GM12878 (cell line): ENCODE data around the gene N4BP2L2. TPM values are rescaled to one million over a fixed set of nuclear protein-coding genes. Genes with fewer than 3 reads are reported as not detected.

Experiments used
- ATAC-seq: fragments of 200-7000 bp; cut with Tn5 transposase; 3 replicates; pipeline ENCODE4 v1.9.1; 2020; ENCODE audit warnings: mild to moderate bottlenecking, moderate library complexity
- BruUV-seq: library from RNA; stranded (reverse); fragments of 400-500 nt; replicated peaks from 2 replicates; lab custom pipeline; 2021; lab: Mats Ljungman, UMichigan
- CTCF ChIA-PET: fragments of 300-600 bp; sonication (Branson Sonifier 250); formaldehyde crosslinking; extraction: SDS; loops from one replicate; lab custom pipeline; 2021; ENCODE audit warnings: inconsistent platforms; lab: Yijun Ruan, JAX
- POLR2A ChIA-PET: fragments of 350-600 bp; formaldehyde crosslinking; extraction: SDS; loops from one replicate; lab custom pipeline; 2021; ENCODE audit warnings: inconsistent platforms; lab: Charles Lee
- RAD21 ChIA-PET: fragments of 300-600 bp; sonication (Branson Sonifier 250); formaldehyde crosslinking; loops from one replicate; lab custom pipeline; 2023; ENCODE audit warnings: antibody characterized with exemption; ENCODE audit not compliant: unreplicated experiment; lab: Charles Lee
- SMC1A ChIA-PET: fragments of 300-600 bp; sonication (Branson Sonifier 250); formaldehyde crosslinking; loops from one replicate; lab custom pipeline; 2023; ENCODE audit not compliant: unreplicated experiment, uncharacterized antibody; lab: Charles Lee
- DNase-seq: peaks from one replicate; pipeline ENCODE4 v3.0.0-alpha.2; 2011; ENCODE audit warnings: low read depth, low spot score
- FAIRE-seq: peaks from 3 replicates; lab custom pipeline; 2011; peaks lifted over from hg19 to GRCh38; lab: Jason Lieb, UNC
- H2AFZ ChIP-seq: 2 replicates; pipeline ENCODE4 v1.6.0; 2011; ENCODE audit warnings: low read depth, low read length, control low read depth; ENCODE audit not compliant: control insufficient read depth
- H3K27ac ChIP-seq: 2 replicates; pipeline ENCODE4 v1.5.1; 2011; ENCODE audit warnings: control low read depth; ENCODE audit not compliant: control insufficient read depth, insufficient read depth
- H3K27me3 ChIP-seq, 2 experiments: replicated peaks in 1 of 2; 2 replicates each; pipeline versions ENCODE4 v1.6.0 to v1.6.1; 2011; ENCODE audit warnings: low read length in 1 of 2; ENCODE audit not compliant: control insufficient read depth in 2 of 2, insufficient read depth in 2 of 2
- H3K36me3 ChIP-seq, 2 experiments: 2 replicates each; pipeline ENCODE4 v1.5.1; 2011; ENCODE audit warnings: low read length in 1 of 2; ENCODE audit not compliant: control insufficient read depth in 2 of 2, insufficient read depth in 2 of 2
- H3K4me1 ChIP-seq: 2 replicates; pipeline ENCODE4 v1.6.1; 2011; ENCODE audit warnings: mild to moderate bottlenecking, low read length, moderate library complexity, mixed read lengths; ENCODE audit not compliant: control insufficient read depth, insufficient read depth
- H3K4me2 ChIP-seq: 2 replicates; pipeline ENCODE4 v1.6.0; 2011; ENCODE audit warnings: control low read depth; ENCODE audit not compliant: control insufficient read depth, insufficient read depth
- H3K4me3 ChIP-seq: fragments of 200-600 bp; sonication (generic); 2 replicates; pipeline ENCODE4 v1.5.1; 2016
- H3K79me2 ChIP-seq: 2 replicates; pipeline ENCODE4 v1.6.0; 2011; ENCODE audit warnings: low read length; ENCODE audit not compliant: control insufficient read depth, insufficient read depth
- H3K9ac ChIP-seq: 2 replicates; pipeline ENCODE4 v1.8.0; 2011; ENCODE audit warnings: low read length, control low read depth, mixed read lengths; ENCODE audit not compliant: control insufficient read depth, insufficient read depth
- H3K9me3 ChIP-seq: replicated peaks from 3 replicates; pipeline ENCODE4 v1.5.1; 2011; ENCODE audit warnings: mild to moderate bottlenecking, low read length; ENCODE audit not compliant: control insufficient read depth, insufficient read depth
- H4K20me1 ChIP-seq: 2 replicates; pipeline ENCODE4 v1.6.0; 2011; ENCODE audit not compliant: control insufficient read depth, insufficient read depth
- BCLAF1 ChIP-seq: fragments of 450-650 bp; IDR thresholded peaks from 2 replicates; pipeline ENCODE4 v1.6.1; 2017; ENCODE audit warnings: antibody characterized with exemption, mild to moderate bottlenecking, moderate library complexity
- CBX3 ChIP-seq: fragments of 200-600 bp; sonication (generic); IDR thresholded peaks from 2 replicates; pipeline ENCODE4 v1.6.1; 2016; ENCODE audit warnings: low read depth, borderline replicate concordance
- E2F4 ChIP-seq: IDR thresholded peaks from 2 replicates; pipeline ENCODE4 v1.6.1; 2012; ENCODE audit warnings: low read depth, low read length, improper control_type of control experiment
- ETV6 ChIP-seq, 2 experiments: fragments of 450-650 bp in 1 of 2; IDR thresholded peaks in 1 of 2; conservative IDR thresholded peaks in 1 of 2; 2 replicates each; pipeline ENCODE4 v1.6.1; 2014; ENCODE audit warnings: antibody characterized with exemption in 1 of 2, borderline replicate concordance in 1 of 2, low read depth in 1 of 2, mild to moderate bottlenecking in 1 of 2, moderate library complexity in 1 of 2
- GATAD2B ChIP-seq: fragments of 450-650 bp; conservative IDR thresholded peaks from 2 replicates; pipeline ENCODE4 v1.6.1; 2017; ENCODE audit warnings: low read depth, mild to moderate bottlenecking, moderate library complexity
- IKZF1 ChIP-seq: fragments of 450-650 bp; conservative IDR thresholded peaks from 2 replicates; pipeline ENCODE4 v1.6.1; 2017; ENCODE audit warnings: antibody characterized with exemption, mild to moderate bottlenecking
- JUNB ChIP-seq: IDR thresholded peaks from 2 replicates; pipeline ENCODE4 v1.6.1; 2016; ENCODE audit warnings: antibody characterized with exemption, mild to moderate bottlenecking
- KLF5 ChIP-seq: fragments of 450-650 bp; IDR thresholded peaks from 2 replicates; pipeline ENCODE4 v1.6.1; 2014; ENCODE audit warnings: mild to moderate bottlenecking; ENCODE audit not compliant: partially characterized antibody
- MEF2B ChIP-seq: fragments of 450-650 bp; IDR thresholded peaks from 2 replicates; pipeline ENCODE4 v1.6.1; 2018; ENCODE audit warnings: mild to moderate bottlenecking, moderate library complexity; ENCODE audit not compliant: partially characterized antibody, poor library complexity, severe bottlenecking
- NFIC ChIP-seq: IDR thresholded peaks from 2 replicates; pipeline ENCODE4 v1.6.1; 2012; ENCODE audit warnings: low read depth, mild to moderate bottlenecking, inconsistent platforms, low read length, moderate library complexity
- NFYB ChIP-seq: IDR thresholded peaks from 2 replicates; pipeline ENCODE4 v1.6.1; 2011; ENCODE audit warnings: low read depth, mild to moderate bottlenecking, low read length, improper control_type of control experiment, moderate library complexity; ENCODE audit not compliant: insufficient read depth
- POU2F2 ChIP-seq: IDR thresholded peaks from 3 replicates; pipeline ENCODE4 v1.6.1; 2011; ENCODE audit warnings: low read depth, mild to moderate bottlenecking, low read length, borderline replicate concordance
- RUNX3 ChIP-seq: IDR thresholded peaks from 2 replicates; pipeline ENCODE4 v1.6.1; 2012; ENCODE audit warnings: low read length, inconsistent platforms
- SREBF2 ChIP-seq: IDR thresholded peaks from 2 replicates; pipeline ENCODE4 v1.6.1; 2012; ENCODE audit warnings: mild to moderate bottlenecking, low read length
- TCF3 ChIP-seq: IDR thresholded peaks from 2 replicates; pipeline ENCODE4 v1.6.1; 2012; ENCODE audit warnings: low read depth, mild to moderate bottlenecking, low read length, borderline replicate concordance; ENCODE audit not compliant: insufficient read depth
- ZNF217 ChIP-seq: fragments of 450-650 bp; IDR thresholded peaks from 2 replicates; pipeline ENCODE4 v1.6.1; 2017; ENCODE audit warnings: antibody characterized with exemption, mild to moderate bottlenecking
- in situ Hi-C: fragments of 300-500 bp; cut with MboI; formaldehyde crosslinking; loops from 9 replicates; pipeline ENCODE4 v1.14.3; 2018; ENCODE audit warnings: mixed read lengths
- intact Hi-C: fragments of 100-400 bp; cut with micrococcal nuclease; formaldehyde crosslinking; loops from one replicate; pipeline ENCODE4 v1.14.2; 2022; ENCODE audit not compliant: unreplicated experiment
- polyA plus RNA-seq, 11 experiments: library from polyadenylated mRNA; depleted of rRNA in 4 of 11; unstranded in 6 of 11; stranded (reverse) in 5 of 11; fragments of >200 nt; fragmentation: Nextera tagmentation in 4 of 11; fragmentation: Illumina TruSeq in 1 of 11; extraction: Ambion mirVana in 4 of 11; extraction: Trizol in 1 of 11; gene quantifications; 1 replicate in 1 of 11; 2 replicates in 10 of 11; pipeline versions ENCODE4 v1.2.1 to v1.2.3, GENCODE V29; 2011 to 2016; ENCODE audit warnings: inconsistent platforms in 2 of 11, missing spikeins in 2 of 11, low read depth in 1 of 11
- total RNA-seq, 4 experiments: library from RNA; depleted of rRNA in 3 of 4; stranded (reverse); fragments of >200 nt in 3 of 4; fragmentation: Illumina TruSeq in 1 of 4; extraction: Trizol in 1 of 4; gene quantifications; 2 replicates each; pipeline versions ENCODE4 v1.2.1 to v1.2.3, GENCODE V29; 2013 to 2021
- TF ChIP-seq, protein P1 (sequence below): IDR thresholded peaks from 2 replicates; pipeline ENCODE4 v1.6.1; 2011; ENCODE audit warnings: borderline replicate concordance, low read depth, mild to moderate bottlenecking, moderate library complexity, mixed read lengths, low read length; ENCODE audit not compliant: insufficient read depth; ENCODE audit errors: extremely low read length

The N4BP2L2 gene
- total and polyA plus RNA-seq, 10 of the 15 experiments (the other 5 are each of a cell fraction or from before 2014, with no cell fraction given) = 41.7 to 87.1 (median 61.2) TPM

DNA sequence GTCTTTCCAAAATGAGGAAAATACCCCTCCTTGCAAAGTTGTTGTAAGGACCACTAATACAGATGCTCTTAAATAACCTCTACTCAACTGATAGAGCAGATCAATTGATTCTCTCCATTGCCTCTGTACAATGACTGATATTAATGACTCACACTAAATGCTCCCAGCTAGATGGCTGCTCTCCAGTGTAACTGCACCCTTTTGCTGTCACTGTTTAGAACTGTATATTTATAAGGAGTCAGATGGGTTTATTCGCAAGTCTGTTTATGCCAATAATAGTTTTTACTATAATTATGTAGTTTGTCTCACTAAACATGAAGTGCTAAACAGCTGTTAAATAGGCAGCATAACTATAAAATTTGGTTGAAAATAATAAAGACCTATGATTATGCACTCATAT is 89.6 kb downstream of the N4BP2L2 start (continued):
- no peak for TF ChIP-seq POU2F2
- no peak for TF ChIP-seq NFIC
- TF ChIP-seq SREBF2 = no peak

GRCh38 chr13:32447894-32448623 is 90.5 kb downstream of the N4BP2L2 start:
- DNase-seq = no peak
- Histone ChIP-seq H3K36me3 (no peaks in the 10 kb centered on the region), H3K9me3 (no peaks in the 10 kb centered on the region), H2AFZ (no peak overlapping the region), H3K4me1 (peaks cover 10% of the 10 kb centered on the region), H3K4me3 (no peak overlapping the region), H3K27me3 (no peaks in the 10 kb centered on the region), H3K27ac (no peak overlapping the region), H3K79me2 (no peaks in the 10 kb centered on the region), H3K4me2 (no peak overlapping the region), H3K9ac (no peak overlapping the region), H4K20me1 (no peaks in the 10 kb centered on the region)
- CTCF ChIA-PET = interaction anchor here (0.6 to 1.5 kb wide), 5 partner anchors 9 to 433 kb away, joined by 3 to 7 read pairs (median 3); partner anchors contain the start of gene N4BP2L1
- FAIRE-seq = no peak
- BruUV-seq = no TSS peak
- POLR2A ChIA-PET = interaction anchor here (1.2 kb wide), 1 partner anchor 20 kb away, joined by 4 read pairs; the partner anchor contains the start of gene N4BP2L1
- in situ Hi-C loops = loop anchor here (25.0 kb wide), 1 partner anchor 1089 kb away; no protein-coding TSS in a partner anchor
- RAD21 ChIA-PET = no interaction called here
- ATAC-seq = no peak
- intact Hi-C loops = no loop called here
- SMC1A ChIA-PET = interaction anchor here (0.5 to 1.9 kb wide), 7 partner anchors 9 to 178 kb away, joined by 3 to 5 read pairs (median 3); no protein-coding TSS in a partner anchor
- TF ChIP-seq CBX3 (no peak), JUNB (no peak), IKZF1 (no peak), NFYB (no peak), ZNF217 (no peak), KLF5 (no peak), MEF2B (no peak), BCLAF1 (no peak), RUNX3 (no peak), GATAD2B (no peak), TCF3 (no peak), E2F4 (no peak), ETV6 (conservative IDR thresholded peaks at IDR 0.05 in 1 of 2, IDR thresholded peaks at IDR 0.05 in 1 of 2; ENCODE audit: borderline replicate concordance in 1 of 2, low read depth in 1 of 2) (no peak), POU2F2 (no peak), SREBF2 (no peak)
- TF ChIP-seq, protein P1, sequence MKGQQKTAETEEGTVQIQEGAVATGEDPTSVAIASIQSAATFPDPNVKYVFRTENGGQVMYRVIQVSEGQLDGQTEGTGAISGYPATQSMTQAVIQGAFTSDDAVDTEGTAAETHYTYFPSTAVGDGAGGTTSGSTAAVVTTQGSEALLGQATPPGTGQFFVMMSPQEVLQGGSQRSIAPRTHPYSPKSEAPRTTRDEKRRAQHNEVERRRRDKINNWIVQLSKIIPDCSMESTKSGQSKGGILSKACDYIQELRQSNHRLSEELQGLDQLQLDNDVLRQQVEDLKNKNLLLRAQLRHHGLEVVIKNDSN = no peak
